HEK293 (cell line): ENCODE measurements around the gene WWOX.

ENCODE experiments used
- ZBTB49 ChIP-seq: fragments of 450-650 bp; formaldehyde crosslinking; IDR thresholded peaks from 2 replicates; pipeline ENCODE4 v1.5.1; 2016; ENCODE audit warnings: missing biosample characterization, missing genetic modification characterization, low read depth
- ZNF239 ChIP-seq: fragments of 450-650 bp; formaldehyde crosslinking; IDR thresholded peaks from 2 replicates; pipeline ENCODE4 v1.5.1; 2016; ENCODE audit warnings: missing biosample characterization, missing genetic modification characterization
- TF ChIP-seq, protein P1 (sequence below): fragments of 450-650 bp; formaldehyde crosslinking; IDR thresholded peaks from 2 replicates; pipeline ENCODE4 v1.5.1; 2016; ENCODE audit warnings: missing biosample characterization, missing genetic modification characterization
- TF ChIP-seq, protein P2 (sequence below): IDR thresholded peaks from 2 replicates; pipeline ENCODE4 v1.6.1; 2011; ENCODE audit warnings: mild to moderate bottlenecking, low read depth, low read length, borderline replicate concordance
- TF ChIP-seq, protein P3 (sequence below): fragments of 450-650 bp; formaldehyde crosslinking; IDR thresholded peaks from 2 replicates; pipeline ENCODE4 v1.5.1; 2016; ENCODE audit warnings: missing biosample characterization, missing genetic modification characterization, borderline replicate concordance

GRCh38 chr16:78383118-78383517, 283.7 kb downstream of the WWOX start:
- TF ChIP-seq ZNF239 (tag by site-specific recombination) (no peak), ZBTB49 (no peak)
- TF ChIP-seq, protein P1, sequence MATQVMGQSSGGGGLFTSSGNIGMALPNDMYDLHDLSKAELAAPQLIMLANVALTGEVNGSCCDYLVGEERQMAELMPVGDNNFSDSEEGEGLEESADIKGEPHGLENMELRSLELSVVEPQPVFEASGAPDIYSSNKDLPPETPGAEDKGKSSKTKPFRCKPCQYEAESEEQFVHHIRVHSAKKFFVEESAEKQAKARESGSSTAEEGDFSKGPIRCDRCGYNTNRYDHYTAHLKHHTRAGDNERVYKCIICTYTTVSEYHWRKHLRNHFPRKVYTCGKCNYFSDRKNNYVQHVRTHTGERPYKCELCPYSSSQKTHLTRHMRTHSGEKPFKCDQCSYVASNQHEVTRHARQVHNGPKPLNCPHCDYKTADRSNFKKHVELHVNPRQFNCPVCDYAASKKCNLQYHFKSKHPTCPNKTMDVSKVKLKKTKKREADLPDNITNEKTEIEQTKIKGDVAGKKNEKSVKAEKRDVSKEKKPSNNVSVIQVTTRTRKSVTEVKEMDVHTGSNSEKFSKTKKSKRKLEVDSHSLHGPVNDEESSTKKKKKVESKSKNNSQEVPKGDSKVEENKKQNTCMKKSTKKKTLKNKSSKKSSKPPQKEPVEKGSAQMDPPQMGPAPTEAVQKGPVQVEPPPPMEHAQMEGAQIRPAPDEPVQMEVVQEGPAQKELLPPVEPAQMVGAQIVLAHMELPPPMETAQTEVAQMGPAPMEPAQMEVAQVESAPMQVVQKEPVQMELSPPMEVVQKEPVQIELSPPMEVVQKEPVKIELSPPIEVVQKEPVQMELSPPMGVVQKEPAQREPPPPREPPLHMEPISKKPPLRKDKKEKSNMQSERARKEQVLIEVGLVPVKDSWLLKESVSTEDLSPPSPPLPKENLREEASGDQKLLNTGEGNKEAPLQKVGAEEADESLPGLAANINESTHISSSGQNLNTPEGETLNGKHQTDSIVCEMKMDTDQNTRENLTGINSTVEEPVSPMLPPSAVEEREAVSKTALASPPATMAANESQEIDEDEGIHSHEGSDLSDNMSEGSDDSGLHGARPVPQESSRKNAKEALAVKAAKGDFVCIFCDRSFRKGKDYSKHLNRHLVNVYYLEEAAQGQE (tag by site-specific recombination): no peak
- TF ChIP-seq, protein P2, sequence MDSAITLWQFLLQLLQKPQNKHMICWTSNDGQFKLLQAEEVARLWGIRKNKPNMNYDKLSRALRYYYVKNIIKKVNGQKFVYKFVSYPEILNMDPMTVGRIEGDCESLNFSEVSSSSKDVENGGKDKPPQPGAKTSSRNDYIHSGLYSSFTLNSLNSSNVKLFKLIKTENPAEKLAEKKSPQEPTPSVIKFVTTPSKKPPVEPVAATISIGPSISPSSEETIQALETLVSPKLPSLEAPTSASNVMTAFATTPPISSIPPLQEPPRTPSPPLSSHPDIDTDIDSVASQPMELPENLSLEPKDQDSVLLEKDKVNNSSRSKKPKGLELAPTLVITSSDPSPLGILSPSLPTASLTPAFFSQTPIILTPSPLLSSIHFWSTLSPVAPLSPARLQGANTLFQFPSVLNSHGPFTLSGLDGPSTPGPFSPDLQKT: no peak
- TF ChIP-seq, protein P3, sequence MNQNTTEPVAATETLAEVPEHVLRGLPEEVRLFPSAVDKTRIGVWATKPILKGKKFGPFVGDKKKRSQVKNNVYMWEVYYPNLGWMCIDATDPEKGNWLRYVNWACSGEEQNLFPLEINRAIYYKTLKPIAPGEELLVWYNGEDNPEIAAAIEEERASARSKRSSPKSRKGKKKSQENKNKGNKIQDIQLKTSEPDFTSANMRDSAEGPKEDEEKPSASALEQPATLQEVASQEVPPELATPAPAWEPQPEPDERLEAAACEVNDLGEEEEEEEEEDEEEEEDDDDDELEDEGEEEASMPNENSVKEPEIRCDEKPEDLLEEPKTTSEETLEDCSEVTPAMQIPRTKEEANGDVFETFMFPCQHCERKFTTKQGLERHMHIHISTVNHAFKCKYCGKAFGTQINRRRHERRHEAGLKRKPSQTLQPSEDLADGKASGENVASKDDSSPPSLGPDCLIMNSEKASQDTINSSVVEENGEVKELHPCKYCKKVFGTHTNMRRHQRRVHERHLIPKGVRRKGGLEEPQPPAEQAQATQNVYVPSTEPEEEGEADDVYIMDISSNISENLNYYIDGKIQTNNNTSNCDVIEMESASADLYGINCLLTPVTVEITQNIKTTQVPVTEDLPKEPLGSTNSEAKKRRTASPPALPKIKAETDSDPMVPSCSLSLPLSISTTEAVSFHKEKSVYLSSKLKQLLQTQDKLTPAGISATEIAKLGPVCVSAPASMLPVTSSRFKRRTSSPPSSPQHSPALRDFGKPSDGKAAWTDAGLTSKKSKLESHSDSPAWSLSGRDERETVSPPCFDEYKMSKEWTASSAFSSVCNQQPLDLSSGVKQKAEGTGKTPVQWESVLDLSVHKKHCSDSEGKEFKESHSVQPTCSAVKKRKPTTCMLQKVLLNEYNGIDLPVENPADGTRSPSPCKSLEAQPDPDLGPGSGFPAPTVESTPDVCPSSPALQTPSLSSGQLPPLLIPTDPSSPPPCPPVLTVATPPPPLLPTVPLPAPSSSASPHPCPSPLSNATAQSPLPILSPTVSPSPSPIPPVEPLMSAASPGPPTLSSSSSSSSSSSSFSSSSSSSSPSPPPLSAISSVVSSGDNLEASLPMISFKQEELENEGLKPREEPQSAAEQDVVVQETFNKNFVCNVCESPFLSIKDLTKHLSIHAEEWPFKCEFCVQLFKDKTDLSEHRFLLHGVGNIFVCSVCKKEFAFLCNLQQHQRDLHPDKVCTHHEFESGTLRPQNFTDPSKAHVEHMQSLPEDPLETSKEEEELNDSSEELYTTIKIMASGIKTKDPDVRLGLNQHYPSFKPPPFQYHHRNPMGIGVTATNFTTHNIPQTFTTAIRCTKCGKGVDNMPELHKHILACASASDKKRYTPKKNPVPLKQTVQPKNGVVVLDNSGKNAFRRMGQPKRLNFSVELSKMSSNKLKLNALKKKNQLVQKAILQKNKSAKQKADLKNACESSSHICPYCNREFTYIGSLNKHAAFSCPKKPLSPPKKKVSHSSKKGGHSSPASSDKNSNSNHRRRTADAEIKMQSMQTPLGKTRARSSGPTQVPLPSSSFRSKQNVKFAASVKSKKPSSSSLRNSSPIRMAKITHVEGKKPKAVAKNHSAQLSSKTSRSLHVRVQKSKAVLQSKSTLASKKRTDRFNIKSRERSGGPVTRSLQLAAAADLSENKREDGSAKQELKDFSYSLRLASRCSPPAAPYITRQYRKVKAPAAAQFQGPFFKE (tag by site-specific recombination): no peak
